ENCODE measurements around the gene PRRC2C.
"Not testable (repeated sequence)": the region's sequence is repeated elsewhere in the genome, so short reads cannot be mapped to it uniquely, and the experiment has no call there.

The PRRC2C gene

DNA sequence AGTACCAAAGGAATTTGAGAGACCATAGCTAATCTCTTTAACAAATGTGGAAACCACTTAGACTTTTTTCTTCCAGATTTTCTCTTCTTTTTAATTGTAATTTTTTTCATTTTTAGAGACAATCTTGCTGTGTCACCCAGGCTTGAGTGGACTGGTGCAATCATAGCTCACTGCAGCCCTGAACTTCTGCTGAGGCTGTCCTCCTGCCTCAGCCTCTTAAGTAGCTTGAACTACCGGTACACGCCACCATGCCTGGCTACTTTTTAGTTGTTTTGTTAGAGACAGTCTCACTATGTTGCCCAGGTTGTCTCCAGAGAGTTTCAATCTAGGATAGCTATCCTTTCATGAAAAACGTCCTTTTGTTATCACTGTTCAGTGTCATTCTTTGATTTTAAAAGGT is 15.0 kb downstream of the PRRC2C start:
- in situ Hi-C loops (cut with MboI; ENCODE audit: low sequenced_read_pairs), result no loop called here

- in situ Hi-C loops (cut with MboI; ENCODE audit: low sequenced_read_pairs), result no loop called here
Observed at GRCh38 chr1:171500803-171501202, 15.5 kb downstream of the PRRC2C start.

DNA sequence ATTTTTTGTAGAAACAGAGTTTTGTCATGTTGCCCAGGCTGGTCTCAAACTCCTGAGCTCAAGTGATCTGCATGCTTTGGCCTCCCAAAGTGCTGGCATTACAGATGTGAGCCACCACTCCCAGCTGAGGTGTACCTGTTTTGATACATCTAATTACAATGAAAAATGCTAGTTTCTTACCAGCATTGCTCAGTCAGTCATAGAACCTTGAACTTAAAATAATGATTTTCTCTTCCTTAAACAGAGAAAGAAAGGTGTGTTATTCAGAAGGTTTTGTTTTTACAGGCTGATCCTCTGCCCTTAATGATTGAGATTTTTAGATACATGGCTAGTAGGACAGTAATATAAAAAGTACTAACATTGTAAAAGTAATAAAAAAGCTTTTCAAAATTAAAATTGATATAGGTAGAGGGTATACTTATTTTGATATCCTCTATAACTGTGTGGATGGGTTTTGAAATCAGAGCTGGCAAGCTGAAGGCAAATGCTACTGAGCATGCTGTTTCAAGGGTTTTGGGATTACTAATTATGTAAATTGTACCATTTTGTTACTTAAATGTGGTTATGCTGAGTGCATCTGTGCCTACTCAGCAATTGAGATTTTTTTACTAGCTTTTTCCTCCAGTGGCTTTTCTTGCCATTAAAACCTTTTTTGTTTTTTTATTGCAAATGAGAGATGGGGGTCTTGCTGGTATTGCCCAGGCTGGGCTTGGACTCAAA is 16.1 kb downstream of the PRRC2C start:
- in situ Hi-C loops (cut with MboI; ENCODE audit: low sequenced_read_pairs), result no loop called here

DNA sequence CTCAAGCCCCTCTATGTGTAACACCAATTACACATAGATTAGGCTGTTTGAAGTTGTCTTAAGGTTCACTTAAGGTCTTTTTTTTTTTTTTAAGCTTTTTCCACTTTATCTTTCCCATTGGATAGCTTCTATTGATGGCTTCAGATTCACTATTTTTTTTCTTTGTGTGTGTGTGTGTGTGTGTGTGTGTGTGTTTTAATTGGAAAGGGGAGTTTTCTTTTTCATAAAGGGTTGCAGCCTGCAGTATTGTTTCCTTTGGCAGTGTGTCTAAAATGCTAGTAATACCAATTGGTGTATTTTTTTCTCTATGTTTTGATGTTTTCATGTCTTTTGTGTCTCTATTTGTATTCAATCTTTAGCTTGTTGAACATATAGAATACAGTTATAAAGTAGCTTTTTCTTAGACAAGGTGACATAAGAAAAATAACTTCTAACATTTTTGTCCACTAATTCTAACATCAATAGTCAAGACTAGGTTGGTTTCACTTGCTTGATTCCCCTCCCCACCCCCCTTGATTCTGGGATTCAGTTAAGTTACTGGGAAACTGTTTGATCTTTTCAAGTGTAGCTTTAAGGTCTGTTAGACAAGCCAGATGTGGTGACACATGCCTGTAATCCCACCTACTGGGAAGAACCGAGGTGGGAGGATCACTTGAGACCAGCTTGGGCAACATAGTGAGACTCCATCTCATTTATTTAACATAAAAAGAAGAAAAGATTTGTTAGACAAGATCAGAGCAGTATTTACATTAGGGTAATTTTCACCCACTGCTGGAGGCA is 21.4 kb downstream of the PRRC2C start:
- in situ Hi-C loops (cut with MboI; ENCODE audit: low sequenced_read_pairs), result no loop called here

- in situ Hi-C loops (cut with MboI; ENCODE audit: low sequenced_read_pairs), result no loop called here
Observed at GRCh38 chr1:171507435-171507834, 22.1 kb downstream of the PRRC2C start.

DNA sequence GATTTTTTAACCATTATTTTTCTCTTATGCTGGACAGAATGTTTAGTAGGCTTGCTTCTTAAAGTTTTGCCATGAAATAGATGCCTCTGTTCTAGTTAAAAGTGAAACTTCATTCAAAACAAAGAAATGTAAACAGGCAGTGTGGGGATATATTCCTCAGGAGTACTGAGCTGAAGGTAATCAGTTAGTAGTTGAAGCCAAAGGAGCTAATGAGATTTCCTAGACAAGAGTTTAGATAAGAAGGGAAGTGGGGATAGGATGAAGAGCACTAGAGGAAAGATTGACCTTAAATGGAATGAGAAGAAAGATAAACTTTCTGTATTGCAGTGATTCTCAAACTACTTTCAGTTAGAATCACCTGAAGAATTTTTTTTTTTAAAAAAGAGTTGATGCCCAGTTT is 23.9 kb downstream of the PRRC2C start:
- in situ Hi-C loops (cut with MboI; ENCODE audit: low sequenced_read_pairs), result no loop called here

GRCh38 chr1:171513743-171514142 is 28.4 kb downstream of the PRRC2C start:
- in situ Hi-C loops (cut with MboI; ENCODE audit: low sequenced_read_pairs), result no loop called here

DNA sequence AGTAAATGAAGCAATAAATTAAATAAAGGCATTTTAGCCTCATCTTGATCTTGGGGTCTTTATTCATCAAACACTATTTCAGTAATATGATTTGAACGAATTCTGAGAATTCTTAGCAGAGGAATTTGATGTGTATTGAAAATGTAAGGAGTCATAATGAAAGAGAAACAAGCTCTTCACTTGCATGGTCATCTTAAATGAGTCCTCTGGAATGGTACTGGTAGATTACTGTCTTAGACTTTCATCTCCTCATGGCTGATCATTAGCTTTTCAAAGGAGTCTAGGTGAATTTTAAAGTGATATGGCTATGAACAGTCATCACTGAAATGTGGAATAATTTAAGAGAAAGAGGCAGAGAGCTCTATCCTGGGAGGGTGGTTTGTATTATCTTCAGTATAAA is 30.0 kb downstream of the PRRC2C start:
- in situ Hi-C loops (cut with MboI; ENCODE audit: low sequenced_read_pairs), result no loop called here

DNA sequence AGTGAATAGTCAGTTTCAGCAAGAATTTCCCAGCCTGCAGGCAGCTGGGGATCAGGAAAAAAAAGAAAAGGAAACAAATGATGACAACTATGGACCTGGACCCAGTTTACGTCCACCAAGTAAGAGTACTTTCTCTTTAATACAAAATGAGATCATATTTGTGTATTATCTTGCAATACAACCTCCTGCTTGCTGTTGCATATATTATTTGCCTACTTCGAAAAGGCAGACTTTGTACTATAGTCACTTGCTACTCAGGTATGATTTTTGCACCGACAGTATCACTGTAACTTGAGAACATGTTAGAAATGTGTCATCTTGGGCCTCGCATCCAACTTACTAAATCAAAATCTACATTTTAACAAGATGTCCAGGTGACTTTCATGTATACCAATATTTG is 30.4 kb downstream of the PRRC2C start:
- in situ Hi-C loops (cut with MboI; ENCODE audit: low sequenced_read_pairs), result no loop called here

GRCh38 chr1:171521567-171521966 is 36.2 kb downstream of the PRRC2C start:
- in situ Hi-C loops (cut with MboI; ENCODE audit: low sequenced_read_pairs), result no loop called here

- in situ Hi-C loops (cut with MboI; ENCODE audit: low sequenced_read_pairs), result no loop called here
Observed at GRCh38 chr1:171530676-171531075, 45.3 kb downstream of the PRRC2C start.

DNA sequence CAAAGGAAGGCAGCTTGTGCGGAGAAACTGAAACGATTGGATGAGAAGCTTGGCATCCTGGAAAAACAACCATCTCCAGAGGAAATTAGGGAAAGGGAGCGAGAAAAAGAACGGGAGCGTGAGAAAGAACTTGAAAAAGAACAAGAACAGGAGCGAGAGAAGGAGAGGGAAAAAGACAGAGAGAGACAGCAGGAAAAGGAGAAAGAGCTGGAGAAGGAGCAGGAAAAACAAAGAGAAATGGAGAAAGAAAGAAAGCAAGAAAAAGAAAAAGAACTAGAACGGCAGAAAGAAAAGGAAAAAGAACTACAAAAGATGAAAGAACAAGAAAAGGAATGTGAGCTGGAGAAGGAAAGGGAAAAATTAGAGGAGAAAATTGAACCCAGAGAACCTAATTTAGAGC is 47.2 kb downstream of the PRRC2C start:
- in situ Hi-C loops (cut with MboI; ENCODE audit: low sequenced_read_pairs), result no loop called here

DNA sequence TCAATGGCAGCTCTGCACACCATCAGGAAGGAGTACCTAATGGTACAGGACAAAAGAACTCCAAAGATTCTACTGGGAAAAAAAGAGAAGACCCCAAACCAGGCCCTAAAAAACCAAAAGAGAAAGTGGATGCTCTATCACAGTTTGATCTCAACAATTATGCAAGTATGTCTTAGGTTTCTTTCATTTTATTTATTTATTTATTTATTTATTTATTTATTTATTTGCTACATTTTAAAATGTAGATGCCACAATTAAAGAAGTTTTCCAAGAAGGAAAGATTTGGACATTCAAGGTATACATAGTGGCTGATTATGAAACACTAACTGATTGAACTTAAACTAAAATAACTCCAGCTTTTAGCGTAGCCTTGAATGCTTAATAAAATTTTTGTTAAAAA is 60.2 kb downstream of the PRRC2C start:
- in situ Hi-C loops (cut with MboI; ENCODE audit: low sequenced_read_pairs), result no loop called here

- in situ Hi-C loops (cut with MboI; ENCODE audit: low sequenced_read_pairs), result no loop called here
Observed at GRCh38 chr1:171550050-171550449, 64.7 kb downstream of the PRRC2C start.

DNA sequence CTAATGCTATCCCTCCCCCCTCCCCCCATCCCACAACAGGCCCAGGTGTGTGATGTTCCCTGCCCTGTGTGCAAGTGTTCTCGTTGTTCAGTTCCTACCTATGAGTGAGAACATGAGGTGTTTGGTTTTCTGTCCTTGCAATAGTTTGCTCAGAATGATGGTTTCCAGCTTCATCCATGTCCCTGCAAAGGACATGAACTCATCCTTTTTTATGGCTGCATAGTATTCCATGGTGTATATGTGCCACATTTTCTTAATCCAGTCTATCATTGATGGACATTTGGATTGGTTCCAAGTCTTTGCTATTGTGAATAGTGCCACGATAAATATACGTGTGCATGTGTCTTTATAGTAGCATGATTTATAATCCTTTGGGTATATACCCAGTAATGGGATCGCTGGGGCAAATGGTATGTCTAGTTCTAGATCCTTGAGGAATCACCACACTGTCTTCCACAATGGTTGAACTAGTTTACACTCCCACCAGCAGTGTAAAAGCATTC is 65.3 kb downstream of the PRRC2C start:
- in situ Hi-C loops (cut with MboI; ENCODE audit: low sequenced_read_pairs), result not testable (repeated sequence)

DNA sequence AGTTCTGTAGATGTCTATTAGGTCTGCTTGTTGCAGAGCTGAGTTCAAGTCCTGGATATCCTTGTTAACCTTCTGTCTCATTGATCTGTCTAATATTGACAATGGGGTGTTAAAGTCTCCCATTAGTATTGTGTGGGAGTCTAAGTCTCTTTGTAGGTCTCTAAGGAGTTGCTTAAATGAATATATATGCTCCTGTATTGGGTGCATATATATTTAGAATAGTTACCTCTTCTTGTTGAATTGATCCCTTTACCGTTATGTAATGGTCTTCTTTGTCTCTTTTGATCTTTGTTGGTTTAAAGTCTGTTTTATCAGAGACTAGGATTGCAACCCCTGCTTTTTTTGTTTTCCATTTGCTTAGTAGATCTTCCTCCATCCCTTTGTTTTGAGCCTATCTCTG is 68.6 kb downstream of the PRRC2C start:
- in situ Hi-C loops (cut with MboI; ENCODE audit: low sequenced_read_pairs), result not testable (repeated sequence)

- in situ Hi-C loops (cut with MboI; ENCODE audit: low sequenced_read_pairs), result no loop called here
Observed at GRCh38 chr1:171563675-171564074, 78.3 kb downstream of the PRRC2C start.

DNA sequence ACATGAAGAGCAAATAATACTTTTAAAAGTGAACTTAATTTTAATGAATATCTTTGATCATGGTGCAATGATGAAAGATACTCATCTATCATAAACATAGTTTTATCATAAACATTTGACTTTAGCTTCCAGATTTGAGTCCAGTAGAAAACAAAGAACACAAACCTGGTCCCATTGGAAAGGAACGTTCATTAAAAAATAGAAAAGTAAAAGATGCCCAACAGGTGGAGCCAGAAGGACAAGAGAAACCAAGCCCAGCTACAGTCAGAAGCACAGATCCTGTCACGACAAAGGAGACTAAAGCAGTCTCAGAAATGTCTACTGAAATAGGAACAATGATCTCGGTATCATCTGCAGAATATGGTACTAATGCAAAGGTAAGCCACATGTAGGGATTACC is 81.1 kb downstream of the PRRC2C start:
- in situ Hi-C loops (cut with MboI; ENCODE audit: low sequenced_read_pairs), result no loop called here

DNA sequence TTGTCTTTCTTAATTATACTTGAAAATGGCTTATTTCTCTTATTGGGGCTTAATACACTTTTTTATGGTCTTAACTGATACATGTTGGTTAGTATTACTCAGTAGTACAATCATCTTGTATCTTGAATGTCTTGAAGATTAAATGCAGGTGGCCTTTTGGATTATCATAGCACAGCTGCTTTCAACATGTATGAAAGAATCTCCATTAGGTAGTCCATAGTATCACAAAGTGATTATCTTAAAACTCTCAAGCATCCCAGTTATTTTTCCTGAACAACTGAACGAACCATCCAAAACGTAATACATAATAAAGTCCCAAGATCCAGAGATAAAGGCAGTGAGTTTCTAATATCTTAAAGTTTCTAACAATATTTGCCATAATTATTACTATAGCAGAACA is 85.0 kb downstream of the PRRC2C start:
- in situ Hi-C loops (cut with MboI; ENCODE audit: low sequenced_read_pairs), result no loop called here

DNA sequence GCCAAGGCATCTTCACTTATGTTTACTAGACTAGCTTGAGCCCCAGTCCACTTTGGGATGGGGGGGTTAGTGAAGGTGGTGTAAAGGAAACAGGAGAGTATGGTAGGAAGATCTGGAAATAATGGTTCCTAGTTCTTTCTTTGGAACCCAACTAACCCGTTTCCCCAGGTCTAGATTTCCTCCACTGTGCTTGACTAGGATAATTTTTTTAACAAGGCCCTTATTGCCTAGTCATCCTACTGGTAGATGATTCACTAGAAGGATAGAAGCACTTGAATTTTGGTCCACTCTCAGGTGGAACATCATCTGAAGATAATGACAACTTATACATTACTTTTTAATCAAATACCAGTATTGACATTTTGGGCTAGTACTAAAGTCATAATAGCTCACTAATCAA is 90.8 kb downstream of the PRRC2C start:
- in situ Hi-C loops (cut with MboI; ENCODE audit: low sequenced_read_pairs), result no loop called here

DNA sequence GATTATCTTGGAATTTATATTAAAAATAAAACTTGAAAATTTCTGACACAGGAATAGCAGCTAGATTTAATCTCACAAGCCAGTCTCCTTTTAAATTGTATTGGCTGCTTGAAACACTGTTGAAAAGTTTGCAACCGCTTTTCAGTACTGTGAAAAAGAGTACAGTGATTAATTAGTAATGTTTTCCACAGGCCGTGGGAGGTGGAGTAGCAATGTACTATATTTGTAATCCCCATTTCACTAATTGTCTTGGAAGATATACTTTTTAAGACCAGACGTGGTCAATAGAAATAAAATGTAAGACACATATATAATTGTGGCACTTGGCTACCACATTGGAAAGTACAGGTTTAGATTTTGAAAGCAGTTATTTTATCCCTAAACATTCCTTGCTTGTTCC is 95.9 kb downstream of the PRRC2C start:
- in situ Hi-C loops (cut with MboI; ENCODE audit: low sequenced_read_pairs), result no loop called here

DNA sequence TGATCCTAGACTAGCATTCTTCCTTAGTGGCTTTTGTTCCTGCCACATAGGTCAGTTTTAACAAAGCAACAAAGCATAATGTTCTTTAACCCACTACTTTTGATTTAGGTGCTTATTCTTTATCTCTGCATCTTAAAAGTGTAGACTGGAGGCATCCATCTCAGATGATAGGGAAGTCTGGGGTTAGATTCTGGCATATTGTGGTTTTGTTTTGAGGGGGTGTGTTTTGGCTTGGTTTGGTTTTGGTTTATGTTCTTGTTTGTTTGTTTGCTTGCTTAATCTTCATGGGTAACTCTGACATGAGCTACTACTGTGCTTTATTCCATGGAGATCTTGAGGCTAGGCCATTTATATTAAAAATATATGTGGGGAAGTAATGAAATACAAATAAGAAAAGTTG is 96.4 kb downstream of the PRRC2C start:
- in situ Hi-C loops (cut with MboI; ENCODE audit: low sequenced_read_pairs), result no loop called here

Data from hTERT RPE-1 (cell line).